ENCODE data around the gene GRIK2.

DNA sequence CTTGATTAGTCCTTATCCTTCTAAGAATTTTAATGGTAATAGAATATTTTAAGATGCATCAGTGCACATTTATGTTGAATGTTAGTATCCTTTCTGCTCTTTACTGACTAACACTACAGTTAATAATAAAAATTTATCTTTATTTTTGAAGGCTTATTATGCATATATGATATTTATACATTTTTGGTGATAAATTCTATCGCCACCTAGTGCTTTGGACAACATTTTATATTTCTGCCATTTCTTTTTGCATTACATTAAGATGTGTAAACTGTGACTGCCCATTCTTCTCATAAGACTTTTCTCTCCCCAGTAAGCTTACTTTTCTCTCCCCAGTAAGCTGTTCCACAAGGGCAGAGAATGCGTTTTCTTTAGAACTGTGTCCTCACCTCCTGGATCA lies 252.3 kb downstream of the GRIK2 start:
- TF ChIP-seq EZH2 (IDR thresholded peaks at IDR 0.05; ENCODE audit: insufficient read depth, low read length), result no peak
- TF ChIP-seq, protein P1, sequence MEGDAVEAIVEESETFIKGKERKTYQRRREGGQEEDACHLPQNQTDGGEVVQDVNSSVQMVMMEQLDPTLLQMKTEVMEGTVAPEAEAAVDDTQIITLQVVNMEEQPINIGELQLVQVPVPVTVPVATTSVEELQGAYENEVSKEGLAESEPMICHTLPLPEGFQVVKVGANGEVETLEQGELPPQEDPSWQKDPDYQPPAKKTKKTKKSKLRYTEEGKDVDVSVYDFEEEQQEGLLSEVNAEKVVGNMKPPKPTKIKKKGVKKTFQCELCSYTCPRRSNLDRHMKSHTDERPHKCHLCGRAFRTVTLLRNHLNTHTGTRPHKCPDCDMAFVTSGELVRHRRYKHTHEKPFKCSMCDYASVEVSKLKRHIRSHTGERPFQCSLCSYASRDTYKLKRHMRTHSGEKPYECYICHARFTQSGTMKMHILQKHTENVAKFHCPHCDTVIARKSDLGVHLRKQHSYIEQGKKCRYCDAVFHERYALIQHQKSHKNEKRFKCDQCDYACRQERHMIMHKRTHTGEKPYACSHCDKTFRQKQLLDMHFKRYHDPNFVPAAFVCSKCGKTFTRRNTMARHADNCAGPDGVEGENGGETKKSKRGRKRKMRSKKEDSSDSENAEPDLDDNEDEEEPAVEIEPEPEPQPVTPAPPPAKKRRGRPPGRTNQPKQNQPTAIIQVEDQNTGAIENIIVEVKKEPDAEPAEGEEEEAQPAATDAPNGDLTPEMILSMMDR (IDR thresholded peaks at IDR 0.05; ENCODE audit: insufficient read depth, low read depth, low read length), result no peak
